ENCODE measurements around the gene GAREM1.

Gene GAREM1

DNA sequence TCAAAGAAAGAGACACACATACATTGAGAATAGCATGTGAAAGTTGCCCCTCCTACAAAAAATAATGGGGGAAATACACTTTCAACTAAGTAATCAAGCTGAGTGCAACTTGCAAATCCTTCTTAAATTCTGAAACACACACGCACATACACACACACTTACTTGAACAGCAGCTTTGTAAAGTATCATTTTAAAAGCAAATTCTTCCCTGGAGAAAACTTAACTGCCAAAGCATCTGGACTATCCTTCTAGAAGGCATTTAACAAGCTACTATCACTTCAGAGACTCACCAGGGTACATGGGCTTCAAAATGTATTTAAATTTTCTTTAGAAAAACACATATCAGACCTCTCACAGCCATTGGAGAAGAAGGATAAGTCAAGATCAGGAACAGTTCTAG lies 15.3 kb downstream of the GAREM1 start:
- no peak for DNase-seq

DNA sequence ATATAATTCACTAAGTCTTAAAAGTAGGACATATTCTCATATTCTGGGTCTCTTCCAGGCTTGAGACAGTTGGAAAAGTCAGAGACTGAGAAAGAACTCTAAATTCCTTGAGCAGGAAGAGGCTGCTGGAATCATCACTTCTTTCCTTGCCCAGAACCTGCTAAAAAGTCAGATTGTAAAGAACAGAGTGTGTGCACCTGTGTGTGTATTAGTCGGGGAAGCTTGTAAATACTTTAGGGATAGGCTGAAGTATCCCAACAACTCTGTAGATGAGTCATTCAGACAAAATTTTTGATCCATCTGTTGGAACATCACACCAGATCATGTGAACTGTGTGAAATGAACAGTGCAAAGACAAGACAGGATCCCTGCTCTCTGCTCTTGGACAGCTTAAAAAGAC lies 16.1 kb downstream of the GAREM1 start:
- DNase-seq: no peak

DNA sequence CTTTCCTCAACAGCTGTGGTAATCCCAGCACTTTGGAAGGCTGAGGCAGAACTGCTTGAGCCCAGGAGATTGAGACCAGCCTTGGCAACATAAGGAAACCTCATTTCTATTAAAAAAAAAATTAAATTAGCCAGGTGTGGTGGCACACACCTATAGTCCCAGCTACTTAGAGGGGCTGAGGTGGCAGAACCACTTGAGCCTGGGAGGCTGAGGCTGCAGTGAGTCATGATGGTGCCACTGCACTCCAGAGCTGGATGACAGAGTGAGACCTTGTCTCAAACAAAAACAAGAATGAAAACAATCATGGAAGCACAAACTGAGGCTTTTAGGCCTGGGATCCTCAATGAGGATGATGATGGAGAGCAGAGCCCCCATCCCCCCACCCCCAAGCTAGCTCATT lies 19.8 kb downstream of the GAREM1 start:
- DNase-seq: no peak

DNA sequence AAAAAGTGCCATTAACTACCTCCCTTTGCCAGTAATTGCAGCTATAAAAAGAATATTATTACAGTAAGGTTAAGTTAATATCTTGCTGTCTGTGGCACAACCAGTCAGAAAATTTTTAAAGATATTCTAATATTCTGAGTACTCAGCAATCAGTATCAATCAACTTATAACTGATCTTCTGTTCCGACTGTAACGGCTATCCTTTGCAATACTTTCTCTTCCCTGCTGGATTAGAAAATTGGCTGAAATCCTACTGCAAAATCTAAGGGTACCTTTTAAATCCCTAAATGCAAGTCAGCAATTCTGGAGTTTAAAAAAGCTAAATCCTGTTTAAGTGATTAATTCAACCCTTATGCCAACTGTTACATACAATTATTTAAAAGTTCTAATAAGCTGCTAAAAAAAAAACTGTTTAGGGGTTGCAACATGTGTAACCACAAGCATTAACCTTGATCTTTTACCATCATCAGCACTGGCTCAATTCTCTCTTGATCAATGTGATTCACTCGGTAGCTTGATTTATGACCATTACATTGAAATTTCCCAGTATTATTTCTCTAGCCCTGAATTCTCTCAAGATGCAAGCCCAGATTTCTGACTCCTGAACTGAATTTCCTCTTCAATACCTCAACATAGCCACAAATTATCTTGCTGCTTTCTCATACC lies 20.5 kb downstream of the GAREM1 start:
- DNase-seq: no peak

DNA sequence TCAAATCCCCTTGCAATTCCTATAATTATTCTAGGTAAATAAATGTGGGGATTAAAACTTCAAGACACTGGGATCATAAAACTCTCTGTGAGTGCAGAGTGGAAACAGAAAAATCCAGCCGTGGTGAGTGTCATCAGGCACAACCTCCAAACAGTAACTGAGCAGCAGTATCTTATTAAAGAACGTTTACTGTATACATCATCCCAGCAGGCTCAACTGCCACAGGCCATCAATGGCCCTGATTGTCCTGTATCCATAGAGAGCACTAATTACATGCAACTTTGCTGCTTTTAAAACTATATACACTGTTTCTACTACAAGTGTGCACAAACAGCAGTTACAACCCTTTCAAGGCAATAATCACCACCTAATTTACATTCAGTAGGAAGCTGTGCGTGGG lies 23.9 kb downstream of the GAREM1 start:
- no peak for DNase-seq

DNA sequence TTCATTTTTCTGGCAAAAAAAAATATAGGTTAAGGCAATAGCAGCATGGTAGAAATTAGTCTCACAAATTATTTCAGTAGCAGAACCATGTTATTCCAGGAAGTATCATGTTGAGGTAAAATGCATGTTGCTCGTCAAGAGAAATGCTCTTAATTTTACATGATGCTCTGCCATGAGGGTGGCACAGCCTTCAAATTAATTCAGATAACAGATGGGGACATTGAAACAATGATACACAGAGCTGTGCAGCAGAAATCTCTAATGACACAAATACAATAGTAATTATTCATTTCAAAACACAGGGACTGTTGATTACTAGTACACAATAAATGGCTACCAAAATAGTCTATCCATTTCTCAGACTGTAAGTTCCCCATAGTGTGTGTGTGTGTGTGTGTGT lies 24.8 kb downstream of the GAREM1 start:
- DNase-seq: no peak

DNA sequence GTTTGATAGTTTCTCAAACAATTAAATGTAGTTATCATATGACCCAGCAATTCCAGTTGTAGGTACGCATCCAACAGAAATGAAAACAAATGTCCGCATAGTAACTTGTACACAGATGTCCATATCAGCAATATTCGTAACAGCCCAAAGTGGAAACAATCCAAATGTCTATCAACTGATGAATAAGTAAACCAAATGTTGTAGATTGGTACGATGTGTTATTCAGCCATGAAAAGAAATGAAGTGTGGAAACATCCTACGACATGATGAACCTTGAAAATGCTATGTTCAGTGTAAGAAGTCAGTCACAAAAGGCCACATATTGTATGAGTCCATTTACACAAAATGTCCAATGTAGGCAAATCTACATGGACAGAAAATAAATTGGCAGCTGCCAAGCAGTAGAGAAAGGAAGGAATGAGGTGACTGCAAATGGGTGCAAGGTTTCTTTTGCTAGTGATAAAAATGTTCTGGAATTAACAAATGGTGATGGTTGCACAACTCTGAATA lies 26.9 kb downstream of the GAREM1 start:
- DNase-seq: no peak

DNA sequence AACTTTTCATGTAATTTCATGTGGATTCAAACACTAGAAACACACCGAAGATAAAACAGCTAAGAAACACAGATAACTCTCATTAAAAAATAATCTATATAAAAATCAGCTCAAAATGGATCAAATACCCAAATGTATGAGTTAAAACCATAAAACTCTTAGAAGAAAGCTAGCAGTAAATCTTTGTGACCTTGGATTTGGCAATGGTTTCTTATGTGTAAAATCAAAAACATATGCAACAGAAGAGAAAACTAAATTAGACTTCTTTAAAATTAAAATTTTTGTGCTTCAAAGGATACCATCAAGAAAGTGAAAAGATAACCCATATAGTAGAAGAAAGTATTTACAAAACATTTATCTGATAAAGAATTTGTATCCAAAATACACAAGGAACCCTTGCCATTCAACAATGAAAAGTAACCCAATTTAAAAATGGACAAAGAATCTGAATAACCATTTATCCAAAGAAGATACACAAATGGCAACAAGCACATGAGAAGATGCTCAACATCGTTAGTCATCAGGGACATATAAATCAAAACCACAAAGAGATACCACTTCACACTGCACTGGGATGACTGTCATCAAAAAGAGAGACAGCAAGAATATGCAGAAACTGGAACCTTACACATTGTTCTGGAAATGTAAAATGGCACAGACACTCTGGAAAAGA lies 27.5 kb downstream of the GAREM1 start:
- DNase-seq: no peak

DNA sequence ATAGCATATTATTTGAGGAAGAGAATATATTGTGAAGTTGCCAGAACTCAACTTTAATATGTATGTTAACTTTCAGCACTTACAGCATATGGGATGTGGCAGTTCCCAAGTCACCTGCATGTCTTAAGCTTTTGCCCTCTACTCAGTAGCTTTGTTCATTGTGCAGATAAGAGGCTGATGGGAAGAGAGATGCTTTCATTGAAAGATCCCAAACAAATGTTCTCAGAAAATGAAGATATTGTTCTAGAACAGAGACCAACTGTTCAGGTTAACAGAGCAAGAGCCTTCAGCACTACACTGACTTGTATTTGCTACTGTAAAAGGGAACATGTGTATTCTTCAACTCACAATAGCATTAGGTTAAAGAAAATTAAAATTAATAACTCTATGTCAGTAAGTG lies 28.1 kb downstream of the GAREM1 start:
- no peak for DNase-seq

DNA sequence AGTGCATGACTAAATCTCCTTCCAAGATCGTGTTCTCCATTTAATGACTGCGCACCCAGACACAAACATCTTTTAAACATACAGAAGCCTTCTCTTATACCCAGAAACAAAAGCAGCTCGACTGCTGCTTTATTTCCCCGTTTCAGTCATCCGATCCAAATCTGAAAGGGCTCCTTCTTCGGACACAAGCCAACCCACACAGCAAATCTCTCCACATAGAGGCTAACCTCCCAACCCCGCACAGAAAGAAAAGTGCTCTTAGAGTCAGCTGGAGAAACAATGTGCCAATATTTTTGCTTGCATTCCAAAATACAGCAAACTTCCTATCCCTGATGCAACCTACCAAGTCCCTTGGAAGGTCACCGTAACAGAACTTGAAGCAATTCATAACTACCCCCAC lies 29.1 kb downstream of the GAREM1 start:
- no peak for DNase-seq

DNA sequence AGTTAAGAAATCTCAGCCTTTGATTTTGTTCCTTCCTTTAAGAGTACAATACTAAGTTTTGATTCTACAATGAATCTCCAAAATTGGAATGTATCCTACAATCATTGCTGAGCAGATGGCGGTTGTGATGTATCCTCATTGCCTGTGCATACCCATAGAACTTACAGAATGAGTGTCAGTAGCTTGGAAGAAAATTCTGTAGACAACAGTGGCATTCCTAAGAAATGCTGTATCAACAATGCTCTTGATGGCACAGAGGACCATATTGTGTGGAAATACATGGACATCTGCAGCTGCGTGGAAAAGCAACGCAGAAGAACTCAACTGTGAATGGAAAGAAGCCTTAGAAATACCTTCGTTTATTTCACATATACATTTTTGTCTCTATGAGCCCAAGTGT lies 30.2 kb downstream of the GAREM1 start:
- no peak for DNase-seq

DNA sequence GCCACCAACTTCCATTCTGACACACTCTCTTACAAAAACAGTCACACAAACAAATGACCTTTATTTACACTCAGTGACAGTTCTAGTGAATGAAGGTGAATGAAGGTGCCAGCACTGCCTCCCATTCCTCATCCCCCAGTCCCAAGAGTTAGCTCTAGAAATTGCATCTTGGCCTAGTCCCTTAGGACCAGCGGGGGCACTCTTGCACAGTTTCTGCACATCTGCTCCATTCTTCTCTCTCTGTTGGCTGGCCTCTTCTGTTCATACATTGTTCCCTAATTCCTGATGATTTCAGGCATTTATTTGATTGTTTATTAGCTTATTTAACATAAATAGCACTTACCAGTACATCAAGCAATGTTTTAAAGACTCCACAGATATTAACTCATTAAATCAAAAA lies 30.9 kb downstream of the GAREM1 start:
- DNase-seq: no peak

DNA sequence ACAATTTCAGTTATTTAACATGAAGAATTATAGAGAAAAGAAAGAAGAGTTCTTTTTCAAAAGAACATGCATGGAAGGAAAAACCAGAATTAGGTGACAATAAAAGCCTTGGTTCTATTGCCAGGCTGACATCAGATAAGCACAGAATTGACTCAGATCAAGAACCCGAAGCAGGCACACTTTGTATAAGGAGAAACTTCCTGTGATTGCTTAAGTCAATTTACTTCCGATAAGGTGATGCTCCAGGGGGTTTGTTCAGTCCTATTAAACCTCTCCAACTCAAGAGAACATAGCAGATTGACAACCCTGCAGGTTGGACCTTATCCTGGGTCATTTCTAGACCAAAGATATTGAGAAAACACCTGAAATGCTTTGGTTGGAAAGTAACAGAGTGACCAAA lies 31.4 kb downstream of the GAREM1 start:
- DNase-seq: no peak

DNA sequence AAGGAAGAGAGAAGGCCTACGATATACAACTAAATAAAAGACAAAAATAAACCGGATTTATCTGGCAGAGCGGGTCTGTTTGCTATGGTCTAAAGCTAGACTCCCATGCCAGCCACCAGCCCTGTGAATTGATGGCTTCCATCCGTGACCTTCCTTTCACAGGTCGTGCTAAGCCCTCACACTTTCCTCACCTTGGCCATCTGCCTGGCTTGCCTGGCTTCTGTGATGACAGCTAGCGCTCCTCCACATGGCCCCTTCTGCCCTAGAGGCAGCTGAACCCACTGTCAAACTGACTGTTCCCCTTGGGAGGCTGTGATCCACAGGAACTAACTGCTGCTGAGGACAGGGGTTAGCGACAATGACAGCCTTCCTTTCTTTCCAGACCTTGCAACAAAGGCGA lies 32.5 kb downstream of the GAREM1 start:
- no peak for DNase-seq

DNA sequence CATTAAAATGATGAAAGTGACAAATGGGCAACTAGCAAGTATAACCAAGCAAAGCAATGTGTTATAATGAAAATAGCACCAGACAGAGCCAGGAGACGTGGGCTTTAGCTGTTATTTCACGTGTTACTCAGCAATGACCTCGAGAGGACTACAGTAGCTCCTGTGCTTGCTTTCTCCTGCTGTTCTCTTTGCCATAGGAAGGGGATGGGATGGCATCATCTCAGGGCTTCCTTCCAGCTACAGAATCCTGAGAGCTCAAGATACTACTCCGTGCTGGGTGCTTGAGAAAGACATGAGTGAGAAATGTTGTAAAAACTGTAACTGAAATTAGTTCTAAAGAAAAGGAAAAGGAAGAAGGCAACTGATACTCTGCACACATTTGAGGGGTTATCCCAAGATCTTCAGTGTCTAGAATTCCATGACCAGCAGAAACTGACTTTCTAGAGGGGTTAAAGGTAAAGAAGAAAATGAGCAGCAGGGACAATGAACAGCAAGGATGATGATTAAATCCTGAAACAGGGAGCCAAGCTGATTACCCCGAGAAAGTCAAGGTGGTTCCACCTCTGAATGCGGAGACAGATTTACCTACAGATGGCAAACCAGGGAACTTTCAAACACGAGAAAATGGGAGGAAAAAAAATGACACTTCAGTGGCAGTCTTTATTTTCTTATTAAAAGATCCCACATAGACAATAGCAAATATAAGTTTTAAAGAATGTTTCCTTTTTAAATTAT lies 33.4 kb downstream of the GAREM1 start:
- no peak for DNase-seq

DNA sequence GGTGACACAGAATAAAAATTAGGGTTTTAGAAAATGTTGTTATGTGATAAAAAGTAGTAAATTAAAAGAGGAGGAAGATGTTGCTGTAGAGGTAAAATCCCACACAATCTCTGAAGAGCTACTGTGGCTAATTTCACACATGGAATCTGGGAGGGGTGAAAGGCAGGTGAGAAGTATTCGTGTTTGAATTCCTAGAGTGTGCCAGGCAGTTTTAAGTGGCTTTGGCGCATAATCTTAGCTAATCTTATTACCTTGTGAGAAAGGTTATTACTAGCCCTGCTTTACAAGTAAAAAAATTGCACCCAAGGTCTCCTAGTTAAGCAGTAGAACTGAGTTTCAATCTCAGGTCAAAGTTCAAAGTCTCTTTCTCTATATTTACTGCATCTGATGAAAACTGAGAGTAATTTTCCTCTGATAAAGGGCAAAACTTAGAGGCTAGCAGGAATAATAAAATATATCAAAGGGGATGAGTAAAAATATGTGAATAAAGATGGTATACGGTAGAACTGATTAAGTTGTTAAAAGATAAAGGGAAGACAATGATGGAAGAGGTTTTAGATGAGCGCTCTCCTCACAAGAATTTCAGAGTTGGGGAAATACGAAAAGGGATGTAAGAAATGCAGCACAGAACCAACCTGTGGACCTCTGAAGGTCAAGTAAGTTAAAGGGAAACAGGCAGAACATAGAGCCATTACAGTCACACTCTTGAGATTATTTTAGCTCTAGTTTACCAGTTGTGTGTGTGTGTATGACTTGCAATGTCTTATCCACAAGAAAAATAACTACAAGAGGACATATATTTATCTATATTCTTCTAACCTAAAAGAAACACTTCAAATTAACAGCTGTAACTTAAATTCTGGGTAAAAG lies 34.8 kb downstream of the GAREM1 start:
- no peak for DNase-seq

DNA sequence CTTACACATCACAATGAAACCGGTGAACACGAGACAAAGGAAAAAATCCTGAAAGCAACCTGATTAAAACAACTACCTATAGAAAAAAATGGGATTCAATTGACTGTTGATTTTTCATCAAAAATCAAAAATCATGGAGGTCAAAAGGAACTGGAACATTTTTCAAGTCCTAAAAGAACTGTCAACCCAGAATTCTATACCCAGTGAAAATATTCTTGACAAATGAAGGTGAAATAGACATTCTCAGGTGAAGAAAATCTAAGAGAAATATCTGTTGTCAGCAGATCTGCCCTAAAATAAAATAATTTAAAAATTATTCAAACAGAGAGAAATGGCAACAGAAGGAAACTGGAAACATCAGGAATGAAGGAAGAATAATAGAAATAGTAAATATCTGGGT lies 38.9 kb downstream of the GAREM1 start:
- no peak for DNase-seq

DNA sequence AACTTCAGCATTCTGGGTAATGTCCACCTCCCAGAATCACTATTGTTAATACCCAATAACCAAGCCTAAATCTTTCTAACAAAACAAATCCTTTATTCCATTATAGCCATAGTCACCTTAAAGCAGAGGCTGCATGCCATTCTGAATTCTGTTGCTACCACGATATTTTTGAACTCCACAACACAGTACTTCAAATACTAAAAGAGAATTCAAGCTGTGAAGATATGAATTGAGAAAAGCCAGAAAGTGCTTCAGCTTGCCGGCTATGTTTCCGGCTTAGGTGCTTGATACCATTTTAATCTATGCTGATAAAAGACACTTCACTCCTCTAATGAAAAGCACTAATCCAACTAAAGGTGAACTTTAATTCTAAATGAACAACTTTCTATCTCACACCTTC lies 41.3 kb downstream of the GAREM1 start:
- DNase-seq: no peak

DNA sequence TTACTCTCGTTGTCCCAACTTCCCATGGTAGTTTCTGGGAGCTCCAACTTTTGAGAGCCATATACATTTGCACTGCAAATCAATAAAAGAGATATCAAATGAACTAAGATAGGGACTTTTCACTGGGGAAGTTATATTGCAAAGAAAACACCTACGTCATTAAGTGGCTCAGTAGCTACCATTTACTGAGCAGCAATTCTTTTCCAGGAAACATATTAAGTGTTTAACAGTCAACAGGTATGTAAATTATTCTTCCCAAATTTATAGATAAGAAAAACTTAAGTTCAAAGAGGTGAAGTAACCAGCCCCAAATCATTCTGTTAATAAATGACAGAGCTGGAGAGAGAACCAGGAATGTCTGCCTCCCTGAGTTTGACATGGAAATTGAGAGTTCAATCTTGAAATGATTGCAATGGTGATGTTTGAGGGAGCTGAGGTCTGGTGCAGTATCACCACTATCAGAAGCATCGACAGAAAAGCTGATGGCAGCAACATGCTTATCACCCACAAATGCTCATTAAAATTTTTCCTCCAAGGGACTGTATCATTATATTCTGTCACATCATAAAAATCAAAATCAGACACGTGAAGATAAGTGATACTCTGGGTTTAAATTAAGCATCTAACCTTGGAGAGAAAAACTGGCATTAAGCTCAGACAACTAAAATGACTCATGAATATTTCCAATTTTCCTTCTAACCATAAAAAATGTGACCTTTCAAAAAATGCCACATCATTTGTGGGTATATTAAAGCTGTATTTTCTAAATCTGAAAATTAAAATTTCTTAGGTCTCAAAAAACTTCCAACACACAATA lies 43.4 kb downstream of the GAREM1 start:
- DNase-seq: no peak

DNA sequence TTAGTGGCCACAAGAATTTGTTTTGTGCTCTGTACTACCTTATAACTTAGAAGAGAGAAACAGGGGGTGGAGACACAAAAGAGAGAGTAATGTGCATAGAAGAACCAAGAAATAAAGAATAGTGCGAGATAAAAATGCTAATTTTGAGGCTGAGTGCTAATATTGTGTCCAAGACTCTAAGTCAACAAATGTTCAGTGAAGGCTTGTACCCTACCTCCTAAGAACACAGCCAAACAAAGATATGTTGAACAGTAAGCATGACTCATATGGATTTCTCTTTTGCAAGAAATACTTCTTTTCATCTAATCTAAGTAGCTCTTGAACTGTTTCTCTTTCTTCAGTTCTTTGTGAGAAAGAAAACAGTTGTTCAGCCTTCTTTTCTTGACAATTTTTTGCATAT lies 45.2 kb downstream of the GAREM1 start:
- DNase-seq: no peak

DNA sequence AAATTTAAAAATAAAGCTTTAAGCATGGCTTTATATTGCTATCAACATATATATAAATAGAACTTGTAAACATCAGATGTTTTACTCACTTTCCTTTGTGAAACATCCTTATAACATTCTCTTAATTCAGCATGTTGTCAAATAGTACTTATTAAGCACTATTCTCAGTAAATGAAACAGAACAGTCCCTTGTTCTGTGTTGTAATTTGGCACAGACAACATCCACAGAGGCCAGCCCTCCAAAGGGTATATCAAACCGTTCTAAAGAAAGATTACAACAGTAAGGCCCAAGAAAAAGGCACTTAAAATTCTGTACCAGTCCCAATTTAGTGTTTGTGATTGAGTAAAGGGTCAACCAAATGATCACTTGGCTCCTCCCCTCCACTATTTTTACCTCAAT lies 46.0 kb downstream of the GAREM1 start:
- no peak for DNase-seq
